Testis (tissue), 5 donors: ENCODE data around the gene KDM3B. TPM values are rescaled to one million over a fixed set of nuclear protein-coding genes. Genes with fewer than 3 reads are reported as not detected.
A peak's percentile ranks its signal among the peaks of the same experiment; 100 is the strongest.

Experiments
- DNase-seq: peaks from one replicate; pipeline ENCODE4 v3.0.0-alpha.2; 2019
- H3K27ac ChIP-seq, 2 donors: fragments of 200-600 bp; sonication (generic); one replicate each; pipeline ENCODE4 v1.5.1; 2019
- H3K27me3 ChIP-seq: fragments of 200-600 bp; sonication (generic); one replicate; pipeline ENCODE4 v1.5.1; 2019
- H3K36me3 ChIP-seq: fragments of 200-600 bp; sonication (generic); one replicate; pipeline ENCODE4 v1.5.1; 2017; ENCODE audit warnings: low read depth; ENCODE audit errors: missing control alignments
- H3K4me1 ChIP-seq: fragments of 200-600 bp; sonication (generic); one replicate; pipeline ENCODE4 v1.5.1; 2019
- H3K4me3 ChIP-seq, 2 donors: fragments of 200-600 bp; sonication (generic); one replicate each; pipeline ENCODE4 v1.5.1; 2017 to 2019
- H3K9me3 ChIP-seq: fragments of 200-600 bp; sonication (generic); one replicate; pipeline ENCODE4 v1.5.1; 2017
- POLR2A ChIP-seq: fragments of 450-650 bp; IDR thresholded peaks from one replicate; pipeline ENCODE4 v1.6.1; 2017; ENCODE audit warnings: antibody characterized with exemption, mild to moderate bottlenecking, moderate library complexity
- WGBS, 2 donors: methylation state at CpG; one replicate each; pipeline ENCODE4 v1.1.5; 2018; 5-methylcytosine and 5-hydroxymethylcytosine counted together
- intact Hi-C: fragments of 100-400 bp; cut with DNase I; formaldehyde crosslinking; loops from one replicate; pipeline ENCODE4 v1.15.1; 2023; ENCODE audit warnings: low total_unique reads
- long read RNA-seq, 2 donors: transcript quantifications; one replicate each; lab custom pipeline, GENCODE V29; 2026
- polyA plus RNA-seq: library from polyadenylated mRNA; stranded (reverse); fragments of 350-450 nt; fragmentation: Illumina TruSeq; extraction: RNeasy Lipid Tissue Mini Kit (QIAGEN cat#74804); gene quantifications from one replicate; pipeline ENCODE4 v1.2.3, GENCODE V29; 2014; ENCODE audit warnings: low read depth, low replicate concordance; ENCODE audit not compliant: insufficient read depth
- total RNA-seq, 2 donors: library from RNA; depleted of rRNA; stranded (reverse); fragments of >200 nt; gene quantifications; one replicate each; pipeline ENCODE4 v1.2.3, GENCODE V29; 2016
- TF ChIP-seq, protein P1 (sequence below), 3 experiments: fragments of 450-650 bp in 2 of 3; fragments of 200-600 bp in 1 of 3; sonication (generic) in 1 of 3; IDR thresholded peaks; one replicate each; pipeline ENCODE4 v1.5.1; 2016 to 2019; ENCODE audit warnings: antibody characterized with exemption in 3 of 3, mild to moderate bottlenecking in 2 of 3, moderate library complexity in 1 of 3

The KDM3B gene, protein sequence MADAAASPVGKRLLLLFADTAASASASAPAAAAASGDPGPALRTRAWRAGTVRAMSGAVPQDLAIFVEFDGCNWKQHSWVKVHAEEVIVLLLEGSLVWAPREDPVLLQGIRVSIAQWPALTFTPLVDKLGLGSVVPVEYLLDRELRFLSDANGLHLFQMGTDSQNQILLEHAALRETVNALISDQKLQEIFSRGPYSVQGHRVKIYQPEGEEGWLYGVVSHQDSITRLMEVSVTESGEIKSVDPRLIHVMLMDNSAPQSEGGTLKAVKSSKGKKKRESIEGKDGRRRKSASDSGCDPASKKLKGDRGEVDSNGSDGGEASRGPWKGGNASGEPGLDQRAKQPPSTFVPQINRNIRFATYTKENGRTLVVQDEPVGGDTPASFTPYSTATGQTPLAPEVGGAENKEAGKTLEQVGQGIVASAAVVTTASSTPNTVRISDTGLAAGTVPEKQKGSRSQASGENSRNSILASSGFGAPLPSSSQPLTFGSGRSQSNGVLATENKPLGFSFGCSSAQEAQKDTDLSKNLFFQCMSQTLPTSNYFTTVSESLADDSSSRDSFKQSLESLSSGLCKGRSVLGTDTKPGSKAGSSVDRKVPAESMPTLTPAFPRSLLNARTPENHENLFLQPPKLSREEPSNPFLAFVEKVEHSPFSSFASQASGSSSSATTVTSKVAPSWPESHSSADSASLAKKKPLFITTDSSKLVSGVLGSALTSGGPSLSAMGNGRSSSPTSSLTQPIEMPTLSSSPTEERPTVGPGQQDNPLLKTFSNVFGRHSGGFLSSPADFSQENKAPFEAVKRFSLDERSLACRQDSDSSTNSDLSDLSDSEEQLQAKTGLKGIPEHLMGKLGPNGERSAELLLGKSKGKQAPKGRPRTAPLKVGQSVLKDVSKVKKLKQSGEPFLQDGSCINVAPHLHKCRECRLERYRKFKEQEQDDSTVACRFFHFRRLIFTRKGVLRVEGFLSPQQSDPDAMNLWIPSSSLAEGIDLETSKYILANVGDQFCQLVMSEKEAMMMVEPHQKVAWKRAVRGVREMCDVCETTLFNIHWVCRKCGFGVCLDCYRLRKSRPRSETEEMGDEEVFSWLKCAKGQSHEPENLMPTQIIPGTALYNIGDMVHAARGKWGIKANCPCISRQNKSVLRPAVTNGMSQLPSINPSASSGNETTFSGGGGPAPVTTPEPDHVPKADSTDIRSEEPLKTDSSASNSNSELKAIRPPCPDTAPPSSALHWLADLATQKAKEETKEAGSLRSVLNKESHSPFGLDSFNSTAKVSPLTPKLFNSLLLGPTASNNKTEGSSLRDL (N-terminal part only)
- total RNA-seq (10 to 100 TPM; 81.1 to 85.3 TPM), polyA plus RNA-seq (61.8 TPM)
- long read RNA-seq, donor 1, full-length matches to known transcripts: 4 of 32 reads
- long read RNA-seq, donor 1, partial matches to known transcripts: 28 of 32 reads
- long read RNA-seq, donor 1, other reads (novel, unspliced or antisense): 0 of 32 reads
- long read RNA-seq, donor 2: 0 reads

GRCh38 chr5:138352071-138352721 is at the start of gene KDM3B:
KDM3B (plus strand) TSS chr5:138352685; CDS start chr5:138352796, 111 bp downstream.
- Histone ChIP-seq H3K27me3 (no peaks in the 10 kb centered on the region), H3K9me3 (no peaks in the 10 kb centered on the region), H3K4me3 (peak within 1 kb of the TSS; percentile 92 to 94), H3K4me1 (peaks cover 12% of the 10 kb centered on the region), H3K27ac (peak within 1 kb of the TSS; percentile 96 to 97), H3K36me3 (no peaks in the 10 kb centered on the region)
- 9 to 41% methylated on average over 3 to 15 of the region's 30 CpGs for WGBS, 2 donors
- DNase-seq: peak; percentile 85
- intact Hi-C loops: no loop called here
- TF ChIP-seq, protein P1, sequence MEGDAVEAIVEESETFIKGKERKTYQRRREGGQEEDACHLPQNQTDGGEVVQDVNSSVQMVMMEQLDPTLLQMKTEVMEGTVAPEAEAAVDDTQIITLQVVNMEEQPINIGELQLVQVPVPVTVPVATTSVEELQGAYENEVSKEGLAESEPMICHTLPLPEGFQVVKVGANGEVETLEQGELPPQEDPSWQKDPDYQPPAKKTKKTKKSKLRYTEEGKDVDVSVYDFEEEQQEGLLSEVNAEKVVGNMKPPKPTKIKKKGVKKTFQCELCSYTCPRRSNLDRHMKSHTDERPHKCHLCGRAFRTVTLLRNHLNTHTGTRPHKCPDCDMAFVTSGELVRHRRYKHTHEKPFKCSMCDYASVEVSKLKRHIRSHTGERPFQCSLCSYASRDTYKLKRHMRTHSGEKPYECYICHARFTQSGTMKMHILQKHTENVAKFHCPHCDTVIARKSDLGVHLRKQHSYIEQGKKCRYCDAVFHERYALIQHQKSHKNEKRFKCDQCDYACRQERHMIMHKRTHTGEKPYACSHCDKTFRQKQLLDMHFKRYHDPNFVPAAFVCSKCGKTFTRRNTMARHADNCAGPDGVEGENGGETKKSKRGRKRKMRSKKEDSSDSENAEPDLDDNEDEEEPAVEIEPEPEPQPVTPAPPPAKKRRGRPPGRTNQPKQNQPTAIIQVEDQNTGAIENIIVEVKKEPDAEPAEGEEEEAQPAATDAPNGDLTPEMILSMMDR (IDR thresholded peaks at IDR 0.05): peak; percentile 99 to 100 (median 99)
- TF ChIP-seq POLR2A: no peak

- Histone ChIP-seq H3K27me3 (no peaks in the 10 kb centered on the region), H3K4me3 (no peak overlapping the region), H3K27ac (no peak overlapping the region), H3K4me1 (no peaks in the 10 kb centered on the region), H3K9me3 (no peaks in the 10 kb centered on the region), H3K36me3 (no peaks in the 10 kb centered on the region)
- no peak for DNase-seq
- WGBS, 2 donors: 85 to 92% methylated on average over 6 of the region's 6 CpGs
- TF ChIP-seq POLR2A: no peak
- TF ChIP-seq, protein P1 (IDR thresholded peaks at IDR 0.05): no peak
- intact Hi-C loops: no loop called here
These were observed 49.1 kb upstream of the KDM3B start for GRCh38 chr5:138303372-138303771.

DNA sequence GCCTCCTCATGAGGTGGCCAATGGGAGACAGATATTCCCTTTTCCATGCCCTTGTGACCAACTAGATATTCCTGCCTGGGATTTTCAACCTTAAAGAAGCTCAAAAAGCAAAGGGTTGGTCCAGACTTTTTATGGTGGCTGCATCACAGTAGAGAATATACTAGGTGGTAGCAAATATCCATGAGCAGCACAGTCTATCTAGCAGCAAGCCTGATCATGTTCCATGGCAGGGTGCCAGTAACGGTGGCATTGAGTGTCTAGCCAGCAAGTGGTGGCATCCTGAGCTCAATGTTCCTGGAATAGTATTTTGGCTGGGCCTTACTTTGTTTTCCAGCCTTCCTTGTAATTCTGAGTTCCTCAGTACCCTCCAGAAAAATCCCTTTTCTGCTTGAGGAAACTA is 46.7 kb upstream of the KDM3B start:
- H3K27ac ChIP-seq: no peak overlapping the region
- H3K27me3 ChIP-seq: no peaks in the 10 kb centered on the region
- H3K9me3 ChIP-seq: no peaks in the 10 kb centered on the region
- H3K4me1 ChIP-seq: no peaks in the 10 kb centered on the region
- intact Hi-C loops: no loop called here
- TF ChIP-seq POLR2A: no peak
- TF ChIP-seq, protein P1 (IDR thresholded peaks at IDR 0.05): no peak
- 60% methylated on average over 1 of the region's 1 CpG for WGBS, 2 donors
- DNase-seq: peak; percentile 40
- H3K36me3 ChIP-seq: no peaks in the 10 kb centered on the region
- no peak overlapping the region for H3K4me3 ChIP-seq

GRCh38 chr5:138315751-138316278 is 36.7 kb upstream of the KDM3B start:
- intact Hi-C loops: no loop called here
- Histone ChIP-seq H3K4me3 (no peak overlapping the region), H3K27ac (no peak overlapping the region), H3K36me3 (no peaks in the 10 kb centered on the region), H3K27me3 (no peaks in the 10 kb centered on the region), H3K9me3 (no peaks in the 10 kb centered on the region), H3K4me1 (no peaks in the 10 kb centered on the region)
- 87 to 99% methylated on average over 5 to 6 of the region's 7 CpGs for WGBS, 2 donors
- no peak for TF ChIP-seq POLR2A
- TF ChIP-seq, protein P1 (IDR thresholded peaks at IDR 0.05): no peak
- no peak for DNase-seq
